ENCODE data around the gene IQCF2.

Gene IQCF2

GRCh38 chr3:51816723-51817122 lies 44.7 kb upstream of the IQCF2 start:
- no peak overlapping the region for H3K9ac ChIP-seq
- H3K4me1 ChIP-seq: no peaks in the 10 kb centered on the region
- no peaks in the 10 kb centered on the region for H3K27me3 ChIP-seq (ENCODE audit: control insufficient read depth, insufficient read depth, low read length)
- no peaks in the 10 kb centered on the region for H3K36me3 ChIP-seq (ENCODE audit: control insufficient read depth, insufficient read depth, low read length)
- H3K4me2 ChIP-seq (ENCODE audit: low read length): no peak overlapping the region
- H3K27ac ChIP-seq: no peak overlapping the region
- no peaks in the 10 kb centered on the region for H3K9me3 ChIP-seq (ENCODE audit: control insufficient read depth, low read length)
- TF ChIP-seq, protein P1, sequence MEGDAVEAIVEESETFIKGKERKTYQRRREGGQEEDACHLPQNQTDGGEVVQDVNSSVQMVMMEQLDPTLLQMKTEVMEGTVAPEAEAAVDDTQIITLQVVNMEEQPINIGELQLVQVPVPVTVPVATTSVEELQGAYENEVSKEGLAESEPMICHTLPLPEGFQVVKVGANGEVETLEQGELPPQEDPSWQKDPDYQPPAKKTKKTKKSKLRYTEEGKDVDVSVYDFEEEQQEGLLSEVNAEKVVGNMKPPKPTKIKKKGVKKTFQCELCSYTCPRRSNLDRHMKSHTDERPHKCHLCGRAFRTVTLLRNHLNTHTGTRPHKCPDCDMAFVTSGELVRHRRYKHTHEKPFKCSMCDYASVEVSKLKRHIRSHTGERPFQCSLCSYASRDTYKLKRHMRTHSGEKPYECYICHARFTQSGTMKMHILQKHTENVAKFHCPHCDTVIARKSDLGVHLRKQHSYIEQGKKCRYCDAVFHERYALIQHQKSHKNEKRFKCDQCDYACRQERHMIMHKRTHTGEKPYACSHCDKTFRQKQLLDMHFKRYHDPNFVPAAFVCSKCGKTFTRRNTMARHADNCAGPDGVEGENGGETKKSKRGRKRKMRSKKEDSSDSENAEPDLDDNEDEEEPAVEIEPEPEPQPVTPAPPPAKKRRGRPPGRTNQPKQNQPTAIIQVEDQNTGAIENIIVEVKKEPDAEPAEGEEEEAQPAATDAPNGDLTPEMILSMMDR (IDR thresholded peaks at IDR 0.05): no peak
- no peak overlapping the region for H3K4me3 ChIP-seq (ENCODE audit: low read depth, low read length)
- no peak overlapping the region for H2AFZ ChIP-seq
- H3K79me2 ChIP-seq: no peaks in the 10 kb centered on the region

DNA sequence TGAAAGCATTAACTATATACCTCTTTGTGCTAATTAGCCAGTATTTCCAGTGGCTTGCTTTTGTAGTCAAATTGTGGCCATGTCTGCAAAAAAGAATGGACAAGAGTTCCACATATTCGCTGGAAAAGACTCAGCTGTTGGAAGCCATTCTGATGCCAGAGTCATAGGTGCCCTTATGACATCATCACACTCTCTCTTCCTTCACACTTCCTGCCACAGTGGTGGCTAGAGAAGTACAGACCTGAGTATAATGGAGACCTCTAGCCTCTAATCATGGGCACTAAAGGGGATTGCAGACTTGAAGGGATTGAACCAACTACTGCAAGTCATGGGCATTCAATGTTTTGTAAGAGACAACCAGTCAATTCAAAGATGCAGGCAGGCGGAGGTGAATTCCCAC lies 44.0 kb upstream of the IQCF2 start:
- H3K4me1 ChIP-seq: no peaks in the 10 kb centered on the region
- H3K9ac ChIP-seq: no peak overlapping the region
- H3K36me3 ChIP-seq (ENCODE audit: control insufficient read depth, insufficient read depth, low read length): no peaks in the 10 kb centered on the region
- no peak overlapping the region for H3K4me2 ChIP-seq (ENCODE audit: low read length)
- no peaks in the 10 kb centered on the region for H3K27me3 ChIP-seq (ENCODE audit: control insufficient read depth, insufficient read depth, low read length)
- H2AFZ ChIP-seq: no peak overlapping the region
- no peaks in the 10 kb centered on the region for H3K9me3 ChIP-seq (ENCODE audit: control insufficient read depth, low read length)
- no peak overlapping the region for H3K4me3 ChIP-seq (ENCODE audit: low read depth, low read length)
- TF ChIP-seq, protein P1 (IDR thresholded peaks at IDR 0.05): no peak
- H3K27ac ChIP-seq: no peak overlapping the region
- no peaks in the 10 kb centered on the region for H3K79me2 ChIP-seq

DNA sequence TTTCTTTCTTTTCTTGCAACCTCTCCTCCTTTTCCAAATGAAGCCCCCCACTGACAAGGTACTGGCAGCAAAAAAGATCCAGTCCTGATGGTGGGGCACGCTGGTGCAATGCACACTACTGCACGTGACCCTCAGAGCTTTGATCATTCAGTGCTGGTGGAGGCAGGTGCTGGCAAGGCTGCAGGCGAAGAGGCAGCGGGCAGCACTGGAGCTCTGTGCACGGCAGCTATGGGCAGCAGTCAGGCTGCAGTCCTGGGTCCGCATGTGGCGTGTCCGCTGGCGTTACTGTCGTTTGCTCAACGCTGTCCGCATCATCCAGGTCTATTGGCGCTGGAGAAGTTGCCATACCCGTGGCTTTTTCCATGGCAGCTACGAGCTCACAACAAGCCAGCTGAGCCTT lies 42.3 kb upstream of the IQCF2 start:
- no peaks in the 10 kb centered on the region for H3K4me1 ChIP-seq
- no peaks in the 10 kb centered on the region for H3K27me3 ChIP-seq (ENCODE audit: control insufficient read depth, insufficient read depth, low read length)
- H3K27ac ChIP-seq: no peak overlapping the region
- TF ChIP-seq, protein P1 (IDR thresholded peaks at IDR 0.05): no peak
- no peaks in the 10 kb centered on the region for H3K79me2 ChIP-seq
- H3K36me3 ChIP-seq (ENCODE audit: control insufficient read depth, insufficient read depth, low read length): no peaks in the 10 kb centered on the region
- H3K4me2 ChIP-seq (ENCODE audit: low read length): no peak overlapping the region
- H3K4me3 ChIP-seq (ENCODE audit: low read depth, low read length): no peak overlapping the region
- H2AFZ ChIP-seq: no peak overlapping the region
- H3K9ac ChIP-seq: no peak overlapping the region
- no peaks in the 10 kb centered on the region for H3K9me3 ChIP-seq (ENCODE audit: control insufficient read depth, low read length)

DNA sequence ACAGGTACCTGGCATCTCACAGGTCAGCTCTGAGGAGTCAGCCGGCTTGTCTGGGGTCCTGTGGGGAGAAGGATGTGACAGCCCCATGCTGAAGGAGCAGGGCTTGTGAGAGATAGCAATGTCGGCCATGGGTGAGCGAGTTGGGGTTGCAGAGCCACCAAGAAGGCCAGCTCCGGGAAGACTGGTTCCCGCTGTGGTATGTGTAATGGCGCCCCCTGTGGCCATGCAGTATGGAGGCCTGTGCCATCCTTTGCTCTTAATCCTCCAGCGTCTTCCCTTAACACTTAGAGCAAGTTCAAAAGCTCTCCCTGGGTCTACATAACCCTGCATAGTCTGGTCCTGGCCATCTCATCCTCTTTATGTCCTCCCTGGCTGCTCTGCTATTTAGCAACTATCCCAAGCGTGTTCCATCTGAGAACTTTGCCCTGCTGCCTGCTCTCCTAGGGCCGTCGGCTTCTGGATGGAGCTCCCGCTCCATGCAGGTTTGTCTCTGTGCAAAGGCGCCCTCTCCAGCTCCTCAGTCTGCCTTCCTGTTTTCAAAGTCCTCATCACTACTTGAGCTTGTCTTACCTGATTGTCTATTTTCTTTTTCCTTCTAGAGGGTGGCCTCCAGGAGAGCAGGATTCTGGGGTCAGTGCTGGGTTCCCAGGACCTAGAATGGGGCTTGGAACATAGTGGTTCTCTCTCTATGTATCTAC lies 41.6 kb upstream of the IQCF2 start:
- no peaks in the 10 kb centered on the region for H3K36me3 ChIP-seq (ENCODE audit: control insufficient read depth, insufficient read depth, low read length)
- no peak overlapping the region for H3K4me2 ChIP-seq (ENCODE audit: low read length)
- no peaks in the 10 kb centered on the region for H3K27me3 ChIP-seq (ENCODE audit: control insufficient read depth, insufficient read depth, low read length)
- TF ChIP-seq, protein P1 (IDR thresholded peaks at IDR 0.05): no peak
- no peak overlapping the region for H3K27ac ChIP-seq
- no peak overlapping the region for H3K4me3 ChIP-seq (ENCODE audit: low read depth, low read length)
- no peaks in the 10 kb centered on the region for H3K79me2 ChIP-seq
- no peaks in the 10 kb centered on the region for H3K4me1 ChIP-seq
- H3K9ac ChIP-seq: no peak overlapping the region
- no peaks in the 10 kb centered on the region for H3K9me3 ChIP-seq (ENCODE audit: control insufficient read depth, low read length)
- no peak overlapping the region for H2AFZ ChIP-seq

- H3K27ac ChIP-seq: no peak overlapping the region
- no peak overlapping the region for H3K4me3 ChIP-seq (ENCODE audit: low read depth, low read length)
- H2AFZ ChIP-seq: no peak overlapping the region
- no peaks in the 10 kb centered on the region for H3K36me3 ChIP-seq (ENCODE audit: control insufficient read depth, insufficient read depth, low read length)
- no peaks in the 10 kb centered on the region for H3K79me2 ChIP-seq
- H3K27me3 ChIP-seq (ENCODE audit: control insufficient read depth, insufficient read depth, low read length): no peaks in the 10 kb centered on the region
- no peaks in the 10 kb centered on the region for H3K4me1 ChIP-seq
- no peak overlapping the region for H3K4me2 ChIP-seq (ENCODE audit: low read length)
- H3K9me3 ChIP-seq (ENCODE audit: control insufficient read depth, low read length): no peaks in the 10 kb centered on the region
- TF ChIP-seq, protein P1 (IDR thresholded peaks at IDR 0.05): no peak
- H3K9ac ChIP-seq: no peak overlapping the region
Observed at GRCh38 chr3:51828297-51828696, 33.1 kb upstream of the IQCF2 start.

Data from parathyroid adenoma (tissue), 2 donors.